ENCODE results near the gene BIRC3. TPM values are rescaled to one million over a fixed set of nuclear protein-coding genes. Genes with fewer than 3 reads are reported as not detected.

Gene BIRC3
- total RNA-seq, 4 donors from 2014 or later, result 2.4 to 6.9 (median 6.0) TPM

GRCh38 chr11:102312667-102313066 is 4.6 kb upstream of the BIRC3 start:
- Histone ChIP-seq H3K9me3 (no peaks in the 10 kb centered on the region), H3K36me3 (no peaks in the 10 kb centered on the region), H3K4me1 (peaks cover 4 to 48% (median 13%) of the 10 kb centered on the region in 3 donors), H3K27me3 (no peaks in the 10 kb centered on the region), H3K4me3 (peak overlapping the region in 3 of 4 donors; percentile 22 to 53 (median 27)), H3K27ac (peak overlapping the region; percentile 80 to 84 (median 82))
- intact Hi-C loops (cut with DNase I), result no loop called here
- WGBS, 2 donors, result 19 to 22% methylated on average over 2 of the region's 2 CpGs
- TF ChIP-seq, protein P1, sequence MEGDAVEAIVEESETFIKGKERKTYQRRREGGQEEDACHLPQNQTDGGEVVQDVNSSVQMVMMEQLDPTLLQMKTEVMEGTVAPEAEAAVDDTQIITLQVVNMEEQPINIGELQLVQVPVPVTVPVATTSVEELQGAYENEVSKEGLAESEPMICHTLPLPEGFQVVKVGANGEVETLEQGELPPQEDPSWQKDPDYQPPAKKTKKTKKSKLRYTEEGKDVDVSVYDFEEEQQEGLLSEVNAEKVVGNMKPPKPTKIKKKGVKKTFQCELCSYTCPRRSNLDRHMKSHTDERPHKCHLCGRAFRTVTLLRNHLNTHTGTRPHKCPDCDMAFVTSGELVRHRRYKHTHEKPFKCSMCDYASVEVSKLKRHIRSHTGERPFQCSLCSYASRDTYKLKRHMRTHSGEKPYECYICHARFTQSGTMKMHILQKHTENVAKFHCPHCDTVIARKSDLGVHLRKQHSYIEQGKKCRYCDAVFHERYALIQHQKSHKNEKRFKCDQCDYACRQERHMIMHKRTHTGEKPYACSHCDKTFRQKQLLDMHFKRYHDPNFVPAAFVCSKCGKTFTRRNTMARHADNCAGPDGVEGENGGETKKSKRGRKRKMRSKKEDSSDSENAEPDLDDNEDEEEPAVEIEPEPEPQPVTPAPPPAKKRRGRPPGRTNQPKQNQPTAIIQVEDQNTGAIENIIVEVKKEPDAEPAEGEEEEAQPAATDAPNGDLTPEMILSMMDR (IDR thresholded peaks at IDR 0.05), result no peak
- TF ChIP-seq POLR2A (IDR thresholded peaks at IDR 0.05), result no peak
- no peak for DNase-seq

DNA sequence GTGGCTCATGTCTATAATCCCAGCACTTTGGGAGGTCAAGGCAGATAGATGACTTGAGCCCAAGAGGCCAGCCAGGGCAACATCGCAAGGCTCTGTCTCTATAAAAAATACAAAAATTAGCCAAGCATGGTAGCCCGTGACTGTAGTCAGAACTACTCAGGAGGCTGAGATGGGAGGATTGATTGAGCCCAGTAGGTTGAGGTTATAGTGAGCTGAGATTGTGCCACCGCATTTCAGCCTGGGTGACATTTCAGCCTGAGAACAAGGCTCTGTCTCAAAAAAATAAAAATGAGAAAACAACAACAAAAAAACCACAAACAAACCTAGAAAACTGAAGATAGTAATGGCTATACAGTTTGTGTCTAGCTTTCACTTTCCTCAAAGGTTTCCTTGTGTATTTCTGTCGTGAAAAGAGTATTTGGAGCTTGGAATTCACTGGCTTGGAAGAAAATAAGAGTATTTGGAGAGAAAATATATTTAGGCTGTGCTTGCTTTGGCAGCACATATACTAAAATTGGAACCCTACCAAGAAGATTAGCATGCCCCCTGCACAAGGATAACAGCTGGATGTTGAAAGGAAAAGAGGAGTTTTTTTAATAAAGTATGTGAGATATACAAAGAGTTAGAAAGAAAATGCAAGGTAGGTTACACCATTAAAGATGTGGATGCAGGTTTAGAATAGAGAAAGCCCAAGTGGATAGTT is 3.9 kb upstream of the BIRC3 start:
- H3K4me3 ChIP-seq, result peak overlapping the region in 3 of 4 donors; percentile 22 to 53 (median 27)
- no peaks in the 10 kb centered on the region for H3K36me3 ChIP-seq
- no peak for DNase-seq
- intact Hi-C loops (cut with DNase I), result no loop called here
- 31 to 48% methylated on average over 4 of the region's 4 CpGs for WGBS, 2 donors
- no peaks in the 10 kb centered on the region for H3K9me3 ChIP-seq
- peak overlapping the region; percentile 80 to 84 (median 82) for H3K27ac ChIP-seq
- H3K4me1 ChIP-seq, result peaks cover 4 to 55% (median 20%) of the 10 kb centered on the region in 3 donors
- no peaks in the 10 kb centered on the region for H3K27me3 ChIP-seq
- no peak for TF ChIP-seq POLR2A (IDR thresholded peaks at IDR 0.05)
- TF ChIP-seq, protein P1 (IDR thresholded peaks at IDR 0.05), result no peak

DNA sequence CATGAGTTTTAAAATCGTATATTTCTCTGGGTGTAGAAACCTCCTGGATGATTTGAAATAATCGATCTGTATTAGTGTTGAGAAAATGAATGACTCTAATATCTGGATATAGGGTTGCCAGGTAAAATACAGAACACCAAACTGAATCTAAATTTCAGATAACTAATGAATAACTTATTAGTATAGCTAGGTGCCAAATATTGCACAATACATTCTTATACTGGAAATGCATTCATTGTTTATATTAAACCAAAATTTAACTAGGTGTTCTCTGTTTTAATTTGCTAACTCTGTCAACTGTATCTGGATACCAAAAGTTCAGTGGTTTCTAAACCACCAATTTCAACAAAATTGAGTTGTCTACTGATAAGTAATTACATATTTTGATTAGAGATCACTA is 2.5 kb upstream of the BIRC3 start:
- H3K27me3 ChIP-seq, result no peaks in the 10 kb centered on the region
- H3K36me3 ChIP-seq, result no peaks in the 10 kb centered on the region
- WGBS, 2 donors, result 67 to 69% methylated on average over 2 of the region's 2 CpGs
- peak overlapping the region in 3 of 4 donors; percentile 46 to 84 (median 84) for H3K27ac ChIP-seq
- H3K4me3 ChIP-seq, result no peak overlapping the region
- TF ChIP-seq POLR2A (IDR thresholded peaks at IDR 0.05), result no peak
- TF ChIP-seq, protein P1 (IDR thresholded peaks at IDR 0.05), result no peak
- H3K4me1 ChIP-seq, result peaks cover 4 to 69% (median 31%) of the 10 kb centered on the region in 3 donors
- DNase-seq, result no peak
- no peaks in the 10 kb centered on the region for H3K9me3 ChIP-seq
- intact Hi-C loops (cut with DNase I), result no loop called here

- DNase-seq, result no peak
- peaks cover 4 to 85% (median 31%) of the 10 kb centered on the region in 3 donors for H3K4me1 ChIP-seq
- intact Hi-C loops (cut with DNase I), result no loop called here
- no peaks in the 10 kb centered on the region for H3K36me3 ChIP-seq
- 48 to 52% methylated on average over 4 of the region's 4 CpGs for WGBS, 2 donors
- H3K4me3 ChIP-seq, result peak overlapping the region in 1 of 4 donors; percentile 74
- no peaks in the 10 kb centered on the region for H3K9me3 ChIP-seq
- H3K27ac ChIP-seq, result peak overlapping the region; percentile 52 to 91 (median 84)
- H3K27me3 ChIP-seq, result no peaks in the 10 kb centered on the region
- TF ChIP-seq, protein P1 (IDR thresholded peaks at IDR 0.05), result no peak
- TF ChIP-seq POLR2A (IDR thresholded peaks at IDR 0.05), result no peak
These were observed 859 bp upstream of the BIRC3 start for GRCh38 chr11:102316346-102316904.

- peaks cover 0 to 83% (median 31%) of the 10 kb centered on the region in 3 donors for H3K4me1 ChIP-seq
- no peak for TF ChIP-seq POLR2A (IDR thresholded peaks at IDR 0.05)
- TF ChIP-seq, protein P1 (IDR thresholded peaks at IDR 0.05), result no peak
- no peaks in the 10 kb centered on the region for H3K27me3 ChIP-seq
- peak overlapping the region; percentile 83 to 94 (median 90) for H3K27ac ChIP-seq
- H3K9me3 ChIP-seq, result no peaks in the 10 kb centered on the region
- no peak for DNase-seq
- intact Hi-C loops (cut with DNase I), result no loop called here
- 11 to 16% methylated on average over 6 to 7 of the region's 7 CpGs for WGBS, 2 donors
- no peaks in the 10 kb centered on the region for H3K36me3 ChIP-seq
- peak overlapping the region; percentile 35 to 74 (median 58) for H3K4me3 ChIP-seq
These were observed 452 bp downstream of the BIRC3 start for GRCh38 chr11:102317768-102318103.

All from esophagus squamous epithelium (tissue), 5 donors.